ENCODE results near the gene FCN2. TPM values are rescaled to one million over a fixed set of nuclear protein-coding genes. Genes with fewer than 3 reads are reported as not detected.

Gene FCN2
- total and polyA plus RNA-seq, 7 donors, result 0.07 TPM; not detected in 6

DNA sequence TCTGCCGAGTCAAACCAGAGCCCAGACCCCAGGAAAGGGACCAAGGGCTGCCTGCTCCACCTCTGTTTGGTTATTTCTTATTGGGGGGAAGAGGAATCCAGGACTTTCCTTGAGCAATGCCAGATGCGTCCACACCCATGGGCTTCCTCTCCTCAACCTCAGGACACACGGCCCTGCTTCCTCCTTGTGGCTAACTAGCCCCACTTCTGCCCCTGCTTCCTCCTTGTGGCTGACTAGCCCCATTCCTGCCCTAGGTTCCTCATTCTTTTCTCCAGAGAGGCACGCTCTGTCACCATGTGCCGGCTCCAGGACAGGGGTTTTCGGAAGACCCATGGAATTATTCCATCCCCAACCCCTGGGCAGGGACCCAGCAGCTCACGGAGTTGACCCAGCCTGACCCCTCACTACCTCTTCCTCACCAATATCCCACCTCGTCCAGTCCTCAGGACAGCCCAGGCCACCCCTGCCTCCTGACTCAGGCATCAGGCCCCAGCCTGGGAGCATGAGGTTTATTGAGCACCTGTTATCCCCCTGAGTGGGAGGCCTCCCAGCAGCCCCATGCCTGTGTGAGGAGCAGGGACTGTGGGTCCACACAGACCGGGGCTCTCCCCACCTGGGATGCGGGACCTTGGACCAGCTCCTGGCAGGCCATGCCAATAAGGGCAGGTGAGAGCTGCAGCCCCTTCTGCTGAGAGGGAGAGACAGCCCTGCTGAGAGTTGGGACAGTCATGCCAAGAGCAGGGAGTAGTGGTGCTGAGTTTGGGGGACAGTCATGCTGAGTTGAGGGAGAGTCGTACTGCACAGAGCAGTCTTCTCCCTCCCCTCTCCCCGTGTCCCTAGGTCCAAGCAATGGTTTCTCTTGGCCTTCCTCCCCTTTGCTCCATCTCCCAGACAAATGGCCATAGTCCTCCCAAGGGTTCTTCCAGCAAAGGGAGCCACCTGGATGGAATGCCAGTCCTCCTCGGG, 48.9 kb downstream of the FCN2 start:
- peak in 3 of 4 donors; percentile 30 to 50 (median 44) for ATAC-seq
- no peak overlapping the region for H3K4me3 ChIP-seq
- TF ChIP-seq, protein P1, sequence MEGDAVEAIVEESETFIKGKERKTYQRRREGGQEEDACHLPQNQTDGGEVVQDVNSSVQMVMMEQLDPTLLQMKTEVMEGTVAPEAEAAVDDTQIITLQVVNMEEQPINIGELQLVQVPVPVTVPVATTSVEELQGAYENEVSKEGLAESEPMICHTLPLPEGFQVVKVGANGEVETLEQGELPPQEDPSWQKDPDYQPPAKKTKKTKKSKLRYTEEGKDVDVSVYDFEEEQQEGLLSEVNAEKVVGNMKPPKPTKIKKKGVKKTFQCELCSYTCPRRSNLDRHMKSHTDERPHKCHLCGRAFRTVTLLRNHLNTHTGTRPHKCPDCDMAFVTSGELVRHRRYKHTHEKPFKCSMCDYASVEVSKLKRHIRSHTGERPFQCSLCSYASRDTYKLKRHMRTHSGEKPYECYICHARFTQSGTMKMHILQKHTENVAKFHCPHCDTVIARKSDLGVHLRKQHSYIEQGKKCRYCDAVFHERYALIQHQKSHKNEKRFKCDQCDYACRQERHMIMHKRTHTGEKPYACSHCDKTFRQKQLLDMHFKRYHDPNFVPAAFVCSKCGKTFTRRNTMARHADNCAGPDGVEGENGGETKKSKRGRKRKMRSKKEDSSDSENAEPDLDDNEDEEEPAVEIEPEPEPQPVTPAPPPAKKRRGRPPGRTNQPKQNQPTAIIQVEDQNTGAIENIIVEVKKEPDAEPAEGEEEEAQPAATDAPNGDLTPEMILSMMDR (IDR thresholded peaks at IDR 0.05), result no peak
- no peaks in the 10 kb centered on the region for H3K4me1 ChIP-seq
- intact Hi-C loops (cut with DNase I), result no loop called here
- 65 to 68% (median 66%) methylated on average over 13 of the region's 13 CpGs for WGBS, 3 donors
- H3K27ac ChIP-seq, result no peak overlapping the region
- peak; percentile 34 to 67 for DNase-seq
- H3K9me3 ChIP-seq, result no peaks in the 10 kb centered on the region
- H3K36me3 ChIP-seq (ENCODE audit: insufficient read depth in 1 of 2, low read depth in 1 of 2), result no peaks in the 10 kb centered on the region
- H3K27me3 ChIP-seq (ENCODE audit: insufficient read depth in 3 of 3, low read length in 2 of 3), result peaks cover 0 to 34% (median 3%) of the 10 kb centered on the region in 3 donors

DNA sequence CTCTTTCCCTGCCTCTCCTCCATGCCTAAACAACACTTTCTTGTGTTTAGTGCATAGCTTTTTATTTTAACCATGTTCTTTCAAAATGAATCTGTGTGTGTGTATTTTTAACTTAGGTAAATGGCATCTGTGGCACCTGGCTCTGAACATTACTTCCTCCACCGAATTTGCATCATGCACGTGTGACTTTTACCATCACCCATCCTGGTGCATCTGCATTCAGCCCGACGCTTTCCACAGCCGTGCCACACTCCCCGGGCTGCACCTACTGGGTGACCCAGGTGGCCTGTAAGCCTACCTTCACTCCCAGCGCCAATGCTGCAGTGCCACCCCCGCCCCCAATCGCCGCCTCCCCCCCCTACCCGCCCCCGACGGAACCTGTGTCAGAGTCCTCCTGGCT, 49.8 kb downstream of the FCN2 start:
- Histone ChIP-seq H3K36me3 (ENCODE audit: insufficient read depth in 1 of 2, low read depth in 1 of 2) (no peaks in the 10 kb centered on the region), H3K27me3 (ENCODE audit: insufficient read depth in 3 of 3, low read length in 2 of 3) (peaks cover 0 to 42% (median 3%) of the 10 kb centered on the region in 3 donors), H3K4me1 (no peaks in the 10 kb centered on the region), H3K4me3 (no peak overlapping the region), H3K9me3 (no peaks in the 10 kb centered on the region), H3K27ac (no peak overlapping the region)
- ATAC-seq, result no peak
- TF ChIP-seq, protein P1 (IDR thresholded peaks at IDR 0.05), result no peak
- intact Hi-C loops (cut with DNase I), result no loop called here
- no peak for DNase-seq
- WGBS, 3 donors, result 78 to 82% (median 81%) methylated on average over 10 to 13 of the region's 13 CpGs

DNA sequence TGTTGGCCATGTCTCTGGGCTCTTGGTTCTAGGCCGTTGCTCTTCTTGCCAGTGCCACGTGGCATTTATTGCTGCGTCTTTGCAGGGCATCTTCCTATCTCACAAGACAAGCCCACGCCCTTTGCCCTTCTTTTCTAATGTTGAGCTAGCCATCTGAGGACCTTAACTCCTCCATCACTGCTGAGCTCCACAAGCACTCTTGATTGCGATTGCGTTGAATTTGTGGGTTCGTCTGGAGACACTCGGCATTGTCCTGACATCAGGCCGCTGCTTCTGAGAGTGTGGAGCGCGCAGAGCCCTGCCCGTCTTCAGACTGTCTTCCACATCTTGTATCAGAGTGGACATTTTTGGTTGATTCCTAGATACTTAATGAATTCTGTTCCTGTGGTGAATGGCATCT, 51.6 kb downstream of the FCN2 start:
- DNase-seq (no peak), ATAC-seq (no peak)
- H3K36me3 ChIP-seq (ENCODE audit: insufficient read depth in 1 of 2, low read depth in 1 of 2), result no peaks in the 10 kb centered on the region
- H3K27ac ChIP-seq, result no peak overlapping the region
- no peak overlapping the region for H3K4me3 ChIP-seq
- H3K4me1 ChIP-seq, result no peaks in the 10 kb centered on the region
- 93 to 94% (median 94%) methylated on average over 12 of the region's 12 CpGs for WGBS, 3 donors
- H3K27me3 ChIP-seq (ENCODE audit: insufficient read depth in 3 of 3, low read length in 2 of 3), result peaks cover 0 to 53% (median 3%) of the 10 kb centered on the region in 3 donors
- TF ChIP-seq, protein P1 (IDR thresholded peaks at IDR 0.05), result no peak
- intact Hi-C loops (cut with DNase I), result no loop called here
- H3K9me3 ChIP-seq, result no peaks in the 10 kb centered on the region

DNA sequence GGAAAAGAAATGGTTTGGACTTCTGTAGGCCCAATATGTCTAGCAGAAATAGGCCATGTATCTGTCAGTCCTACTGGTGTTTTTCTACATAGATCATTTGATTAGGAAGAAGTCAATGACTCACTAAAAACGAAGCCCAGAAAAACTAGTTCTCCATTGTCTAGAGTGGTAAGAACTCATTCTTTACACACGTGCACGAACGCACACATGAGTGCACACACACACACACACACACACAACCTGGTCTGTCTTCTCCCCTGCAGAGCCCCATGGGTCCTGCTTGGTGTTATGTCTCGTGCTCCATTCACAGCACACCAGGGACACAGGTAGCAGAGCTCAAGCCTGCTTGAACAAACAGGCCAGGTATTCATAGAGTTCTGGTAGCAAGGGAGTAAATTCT, 52.0 kb downstream of the FCN2 start:
- H3K4me1 ChIP-seq, result no peaks in the 10 kb centered on the region
- no peaks in the 10 kb centered on the region for H3K9me3 ChIP-seq
- H3K36me3 ChIP-seq (ENCODE audit: insufficient read depth in 1 of 2, low read depth in 1 of 2), result no peaks in the 10 kb centered on the region
- intact Hi-C loops (cut with DNase I), result no loop called here
- DNase-seq, result no peak
- H3K27me3 ChIP-seq (ENCODE audit: insufficient read depth in 3 of 3, low read length in 2 of 3), result peaks cover 0 to 56% (median 3%) of the 10 kb centered on the region in 3 donors
- H3K27ac ChIP-seq, result no peak overlapping the region
- H3K4me3 ChIP-seq, result no peak overlapping the region
- 83 to 91% (median 88%) methylated on average over 5 of the region's 5 CpGs for WGBS, 3 donors
- TF ChIP-seq, protein P1 (IDR thresholded peaks at IDR 0.05), result no peak
- ATAC-seq, result no peak
